Fibroblast of the conjunctiva (primary cell): ENCODE data around the gene SYT14.
"Not testable (repeated sequence)": the region's sequence is repeated elsewhere in the genome, so short reads cannot be mapped to it uniquely, and the experiment has no call there.

Experiments
- DNase-seq: peaks from one replicate; pipeline ENCODE4 v3.0.0-alpha.2; 2010; ENCODE audit warnings: low read depth

The SYT14 gene

GRCh38 chr1:209945377-209945776 lies 7.4 kb downstream of the SYT14 start:
- no peak for DNase-seq

GRCh38 chr1:209948155-209948554 lies 10.1 kb downstream of the SYT14 start:
- no peak for DNase-seq

GRCh38 chr1:209956116-209956515 lies 18.1 kb downstream of the SYT14 start:
- DNase-seq, result no peak

GRCh38 chr1:209959623-209960022 lies 21.6 kb downstream of the SYT14 start:
- no peak for DNase-seq

GRCh38 chr1:209960926-209961325 lies 22.9 kb downstream of the SYT14 start:
- DNase-seq, result no peak

- no peak for DNase-seq
Measured at GRCh38 chr1:209962388-209962787, 24.4 kb downstream of the SYT14 start.

GRCh38 chr1:209962856-209963255 lies 24.8 kb downstream of the SYT14 start:
- DNase-seq, result no peak

- no peak for DNase-seq
Measured at GRCh38 chr1:209965996-209966395, 28.0 kb downstream of the SYT14 start.

GRCh38 chr1:209978721-209979120 lies 40.7 kb downstream of the SYT14 start:
- not testable (repeated sequence) for DNase-seq

- DNase-seq, result no peak
Measured at GRCh38 chr1:209983953-209984352, 45.9 kb downstream of the SYT14 start.

GRCh38 chr1:209985002-209985401 lies 47.0 kb downstream of the SYT14 start:
- DNase-seq, result no peak

GRCh38 chr1:209988706-209989105 lies 50.7 kb downstream of the SYT14 start:
- no peak for DNase-seq

GRCh38 chr1:209989525-209989924 lies 51.5 kb downstream of the SYT14 start:
- DNase-seq, result no peak

GRCh38 chr1:209993061-209993830 lies 55.2 kb downstream of the SYT14 start:
- no peak for DNase-seq

GRCh38 chr1:209996348-209996747 lies 58.3 kb downstream of the SYT14 start:
- DNase-seq, result no peak

GRCh38 chr1:209999005-209999404 lies 61.0 kb downstream of the SYT14 start:
- no peak for DNase-seq

GRCh38 chr1:210001751-210002150 lies 63.7 kb downstream of the SYT14 start:
- DNase-seq, result no peak

GRCh38 chr1:210003501-210003900 lies 65.5 kb downstream of the SYT14 start:
- DNase-seq, result no peak

GRCh38 chr1:210010161-210010560 lies 72.1 kb downstream of the SYT14 start:
- no peak for DNase-seq

GRCh38 chr1:210021145-210021860 lies 83.3 kb downstream of the SYT14 start:
- no peak for DNase-seq

- no peak for DNase-seq
Measured at GRCh38 chr1:210022044-210022443, 84.0 kb downstream of the SYT14 start.

- no peak for DNase-seq
Measured at GRCh38 chr1:210024282-210024681, 86.3 kb downstream of the SYT14 start.

- DNase-seq, result no peak
Measured at GRCh38 chr1:210024996-210025395, 87.0 kb downstream of the SYT14 start.

- DNase-seq, result no peak
Measured at GRCh38 chr1:210025870-210026269, 87.9 kb downstream of the SYT14 start.
